Dermis blood vessel endothelial cell (primary cell): Measurements from ENCODE around the gene EGFL7. TPM values are rescaled to one million over a fixed set of nuclear protein-coding genes. Genes with fewer than 3 reads are reported as not detected.

ENCODE experiments used
- DNase-seq: peaks from one replicate; pipeline ENCODE4 v3.0.0; 2010
- total RNA-seq: library from RNA; depleted of rRNA; stranded (reverse); fragments of >200 nt; gene quantifications from 2 replicates; pipeline ENCODE4 v1.2.3, GENCODE V29; 2014

Gene EGFL7
- 571 and 768 TPM in 2 replicates for total RNA-seq

GRCh38 chr9:136662656-136663581, at the start of gene EGFL7:
EGFL7 (plus strand) TSS chr9:136662916; CDS start chr9:136668283, 5,367 bp downstream.
- peak; percentile 95 for DNase-seq

GRCh38 chr9:136613824-136614371, 48.8 kb upstream of the EGFL7 start:
- peak; percentile 45 for DNase-seq

- DNase-seq, result peak; percentile 96
These were observed 48.3 kb upstream of the EGFL7 start for GRCh38 chr9:136614372-136614922.

GRCh38 chr9:136614967-136615623, 47.6 kb upstream of the EGFL7 start:
- DNase-seq, result peak; percentile 43

GRCh38 chr9:136615631-136616306, 46.9 kb upstream of the EGFL7 start:
- peak; percentile 25 for DNase-seq

GRCh38 chr9:136616307-136616635, 46.4 kb upstream of the EGFL7 start:
- no peak for DNase-seq

GRCh38 chr9:136616948-136617695, 45.6 kb upstream of the EGFL7 start:
- DNase-seq, result no peak

- DNase-seq, result no peak
These were observed 44.8 kb upstream of the EGFL7 start for GRCh38 chr9:136617746-136618579.

GRCh38 chr9:136618580-136619547, 43.9 kb upstream of the EGFL7 start:
- no peak for DNase-seq

GRCh38 chr9:136619742-136620440, 42.8 kb upstream of the EGFL7 start:
- DNase-seq, result peak; percentile 35

- DNase-seq, result no peak
These were observed 42.2 kb upstream of the EGFL7 start for GRCh38 chr9:136620441-136621018.

GRCh38 chr9:136621019-136621733, 41.5 kb upstream of the EGFL7 start:
- DNase-seq, result no peak

GRCh38 chr9:136621734-136622093, 41.0 kb upstream of the EGFL7 start:
- no peak for DNase-seq

GRCh38 chr9:136622538-136622948, 40.2 kb upstream of the EGFL7 start:
- no peak for DNase-seq

- DNase-seq, result no peak
These were observed 39.5 kb upstream of the EGFL7 start for GRCh38 chr9:136623016-136623841.

GRCh38 chr9:136623842-136624183, 38.9 kb upstream of the EGFL7 start:
- DNase-seq, result no peak
